Keratinocyte (primary cell): ENCODE measurements around the gene TRAP1. TPM values are rescaled to one million over a fixed set of nuclear protein-coding genes. Genes with fewer than 3 reads are reported as not detected.
A peak's percentile ranks its signal among the peaks of the same experiment; 100 is the strongest.
"Not testable (repeated sequence)": the region's sequence is repeated elsewhere in the genome, so short reads cannot be mapped to it uniquely, and the experiment has no call there.

ENCODE experiments used
- DNase-seq: peaks from one replicate; pipeline ENCODE4 v3.0.0-alpha.2; 2011; ENCODE audit warnings: low read depth, missing footprints, low spot score
- FAIRE-seq: peaks from 2 replicates; lab custom pipeline; 2011; peaks lifted over from hg19 to GRCh38; lab: Jason Lieb, UNC
- H2AFZ ChIP-seq: 2 replicates; pipeline ENCODE4 v1.6.0; 2012; ENCODE audit warnings: low read length, control low read depth, inconsistent platforms; ENCODE audit not compliant: control insufficient read depth
- H3K27ac ChIP-seq: 2 replicates; pipeline ENCODE4 v1.5.1; 2011; ENCODE audit warnings: low read length; ENCODE audit not compliant: control insufficient read depth, insufficient read depth
- H3K27me3 ChIP-seq: 3 replicates; pipeline ENCODE4 v1.6.0; 2011; ENCODE audit warnings: low read length; ENCODE audit not compliant: control insufficient read depth, insufficient read depth; ENCODE audit errors: extremely low read depth
- H3K36me3 ChIP-seq, 2 experiments: 2 replicates in 1 of 2; 3 replicates in 1 of 2; pipeline ENCODE4 v1.5.1; 2011; ENCODE audit warnings: low read length in 2 of 2, mild to moderate bottlenecking in 1 of 2; ENCODE audit not compliant: control insufficient read depth in 2 of 2, insufficient read depth in 2 of 2; ENCODE audit errors: extremely low read depth in 1 of 2
- H3K4me1 ChIP-seq: 3 replicates; pipeline ENCODE4 v1.5.1; 2011; ENCODE audit warnings: low read length; ENCODE audit not compliant: control insufficient read depth, insufficient read depth; ENCODE audit errors: extremely low read depth
- H3K4me2 ChIP-seq: 3 replicates; pipeline ENCODE4 v1.6.0; 2011; ENCODE audit warnings: low read depth, low read length; ENCODE audit not compliant: control insufficient read depth, insufficient read depth; ENCODE audit errors: extremely low read depth
- H3K4me3 ChIP-seq, 3 experiments: fragments of 200-600 bp in 1 of 3; sonication (generic) in 1 of 3; 2 replicates in 2 of 3; 3 replicates in 1 of 3; pipeline ENCODE4 v1.5.1; 2011 to 2016; ENCODE audit warnings: low read length in 3 of 3, mild to moderate bottlenecking in 3 of 3, control low read depth in 2 of 3, inconsistent platforms in 1 of 3, low read depth in 1 of 3, mixed read lengths in 1 of 3, mixed run types in 1 of 3, moderate library complexity in 1 of 3; ENCODE audit not compliant: control insufficient read depth in 2 of 3, insufficient read depth in 2 of 3; ENCODE audit errors: extremely low read depth in 1 of 3
- H3K79me2 ChIP-seq: 2 replicates; pipeline ENCODE4 v1.6.0; 2012; ENCODE audit warnings: low read length; ENCODE audit not compliant: control insufficient read depth, insufficient read depth
- H3K9ac ChIP-seq: 3 replicates; pipeline ENCODE4 v1.6.0; 2011; ENCODE audit warnings: low read length; ENCODE audit not compliant: control insufficient read depth, insufficient read depth; ENCODE audit errors: extremely low read depth
- H3K9me1 ChIP-seq: 3 replicates; pipeline ENCODE4 v1.6.0; 2011; ENCODE audit warnings: low read length; ENCODE audit not compliant: control insufficient read depth, insufficient read depth; ENCODE audit errors: extremely low read depth
- H3K9me3 ChIP-seq: 2 replicates; pipeline ENCODE4 v1.5.1; 2012; ENCODE audit warnings: low read depth, low read length; ENCODE audit not compliant: control insufficient read depth
- H4K20me1 ChIP-seq: 3 replicates; pipeline ENCODE4 v1.6.0; 2011; ENCODE audit warnings: low read length; ENCODE audit not compliant: control insufficient read depth, insufficient read depth; ENCODE audit errors: extremely low read depth
- EZH2 ChIP-seq: IDR thresholded peaks from one replicate; pipeline ENCODE4 v1.6.1; 2012; ENCODE audit warnings: inconsistent platforms, mild to moderate bottlenecking, low read length, moderate library complexity
- dilution Hi-C: fragments of 300-500 bp; cut with MboI; formaldehyde crosslinking; loops from one replicate; pipeline ENCODE4 v1.7.0; 2020; ENCODE audit warnings: low sequenced_read_pairs; ENCODE audit not compliant: extremely low pct_ligation_motif_present
- polyA plus RNA-seq, 5 experiments: library from polyadenylated mRNA; depleted of rRNA in 3 of 5; stranded (reverse) in 3 of 5; stranded (forward) in 1 of 5; unstranded in 1 of 5; fragments of >200 nt; gene quantifications; 1 replicate in 1 of 5; 2 replicates in 3 of 5; 3 replicates in 1 of 5; pipeline versions ENCODE4 v1.2.1 to v1.2.3, GENCODE V29; 2011 to 2012; ENCODE audit warnings: missing spikeins in 2 of 5, low read depth in 1 of 5, low replicate concordance in 1 of 5
- TF ChIP-seq, protein P1 (sequence below), 3 experiments: IDR thresholded peaks in 1 of 3; conservative IDR thresholded peaks in 1 of 3; optimal IDR thresholded peaks in 1 of 3; 2 replicates in 2 of 3; 3 replicates in 1 of 3; pipeline versions ENCODE3 to v1.5.1; 2011; ENCODE audit warnings: low read length in 3 of 3, mild to moderate bottlenecking in 3 of 3, moderate library complexity in 2 of 3, control low read depth in 1 of 3, inconsistent platforms in 1 of 3; ENCODE audit not compliant: insufficient read depth in 2 of 3; ENCODE audit errors: extremely low read depth in 1 of 3

Gene TRAP1
- polyA plus RNA-seq, 1 donor (not counting 4 experiments of a cell fraction or from before 2014, with no cell fraction given): 106 TPM

DNA sequence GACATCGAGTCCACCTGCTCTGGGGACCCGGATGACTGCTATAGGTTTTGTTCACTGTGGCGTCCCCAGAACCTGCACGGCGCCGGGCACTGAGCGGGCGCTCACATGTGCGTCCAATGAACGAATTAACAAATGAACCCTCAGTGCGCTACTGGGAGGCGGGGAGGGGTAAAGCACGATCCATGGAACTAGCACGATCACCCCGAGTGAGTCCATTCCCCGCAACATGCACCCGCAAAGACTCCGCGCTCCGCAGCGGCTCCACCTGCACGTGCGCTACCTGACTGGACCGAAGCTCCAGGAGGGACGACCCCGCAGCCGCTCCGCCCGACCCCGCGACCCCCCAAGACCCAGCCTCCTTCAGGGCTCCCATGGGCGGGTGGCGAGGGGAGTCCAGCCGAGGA lies 491 bp downstream of the TRAP1 start:
- TF ChIP-seq, protein P1, sequence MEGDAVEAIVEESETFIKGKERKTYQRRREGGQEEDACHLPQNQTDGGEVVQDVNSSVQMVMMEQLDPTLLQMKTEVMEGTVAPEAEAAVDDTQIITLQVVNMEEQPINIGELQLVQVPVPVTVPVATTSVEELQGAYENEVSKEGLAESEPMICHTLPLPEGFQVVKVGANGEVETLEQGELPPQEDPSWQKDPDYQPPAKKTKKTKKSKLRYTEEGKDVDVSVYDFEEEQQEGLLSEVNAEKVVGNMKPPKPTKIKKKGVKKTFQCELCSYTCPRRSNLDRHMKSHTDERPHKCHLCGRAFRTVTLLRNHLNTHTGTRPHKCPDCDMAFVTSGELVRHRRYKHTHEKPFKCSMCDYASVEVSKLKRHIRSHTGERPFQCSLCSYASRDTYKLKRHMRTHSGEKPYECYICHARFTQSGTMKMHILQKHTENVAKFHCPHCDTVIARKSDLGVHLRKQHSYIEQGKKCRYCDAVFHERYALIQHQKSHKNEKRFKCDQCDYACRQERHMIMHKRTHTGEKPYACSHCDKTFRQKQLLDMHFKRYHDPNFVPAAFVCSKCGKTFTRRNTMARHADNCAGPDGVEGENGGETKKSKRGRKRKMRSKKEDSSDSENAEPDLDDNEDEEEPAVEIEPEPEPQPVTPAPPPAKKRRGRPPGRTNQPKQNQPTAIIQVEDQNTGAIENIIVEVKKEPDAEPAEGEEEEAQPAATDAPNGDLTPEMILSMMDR (optimal IDR thresholded peaks at IDR 0.05 in 1 of 3, IDR thresholded peaks at IDR 0.05 in 1 of 3, conservative IDR thresholded peaks at IDR 0.05 in 1 of 3; ENCODE audit: extremely low read depth in 1 of 3, insufficient read depth in 2 of 3, low read length in 3 of 3): no peak
- TF ChIP-seq EZH2: no peak
- H3K9me1 ChIP-seq: peaks cover 2% of the 10 kb centered on the region
- peak overlapping the region; percentile 98 for H3K4me2 ChIP-seq
- H3K4me3 ChIP-seq: peak overlapping the region; percentile 86 to 93 (median 90)
- peaks cover 10% of the 10 kb centered on the region for H3K4me1 ChIP-seq
- H4K20me1 ChIP-seq: no peaks in the 10 kb centered on the region
- no peaks in the 10 kb centered on the region for H3K27me3 ChIP-seq
- H3K9ac ChIP-seq: peak overlapping the region; percentile 95
- dilution Hi-C loops: no loop called here
- no peaks in the 10 kb centered on the region for H3K9me3 ChIP-seq
- peaks cover 0 to 3% of the 10 kb centered on the region in 2 experiments for H3K36me3 ChIP-seq
- H2AFZ ChIP-seq: peak overlapping the region; percentile 90
- DNase-seq (no peak), FAIRE-seq (no peak)
- H3K79me2 ChIP-seq: peaks cover 47% of the 10 kb centered on the region
- peak overlapping the region; percentile 89 for H3K27ac ChIP-seq

DNA sequence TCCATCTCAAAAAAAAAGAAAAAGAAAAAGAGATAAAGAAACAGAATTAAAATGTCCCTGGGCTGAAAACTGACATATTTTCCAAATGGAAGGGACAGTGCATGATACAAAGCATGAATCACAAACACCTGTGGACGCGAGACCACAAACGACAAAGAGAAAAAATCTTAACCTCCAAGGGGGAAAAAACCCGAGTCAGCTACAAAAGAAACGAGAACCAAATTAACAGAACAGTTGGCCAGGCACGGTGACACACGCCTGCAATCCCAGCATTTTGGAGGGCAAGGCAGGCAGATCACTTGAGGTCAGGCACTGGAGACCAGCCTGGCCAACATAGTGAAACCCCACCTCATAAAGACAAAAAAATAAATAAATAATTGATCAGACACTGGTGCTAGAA lies 1.9 kb downstream of the TRAP1 start:
- Histone ChIP-seq H3K4me1 (peaks cover 10% of the 10 kb centered on the region), H3K36me3 (peaks cover 0 to 3% of the 10 kb centered on the region in 2 experiments), H4K20me1 (no peaks in the 10 kb centered on the region), H3K9me3 (no peaks in the 10 kb centered on the region), H3K9me1 (peaks cover 2% of the 10 kb centered on the region), H3K9ac (no peak overlapping the region), H3K4me3 (no peak overlapping the region), H3K27me3 (no peaks in the 10 kb centered on the region), H2AFZ (no peak overlapping the region), H3K27ac (no peak overlapping the region), H3K4me2 (no peak overlapping the region), H3K79me2 (peaks cover 60% of the 10 kb centered on the region)
- DNase-seq (no peak), FAIRE-seq (no peak)
- TF ChIP-seq, protein P1 (optimal IDR thresholded peaks at IDR 0.05 in 1 of 3, IDR thresholded peaks at IDR 0.05 in 1 of 3, conservative IDR thresholded peaks at IDR 0.05 in 1 of 3; ENCODE audit: extremely low read depth in 1 of 3, insufficient read depth in 2 of 3, low read length in 3 of 3): no peak
- no peak for TF ChIP-seq EZH2
- dilution Hi-C loops: no loop called here

DNA sequence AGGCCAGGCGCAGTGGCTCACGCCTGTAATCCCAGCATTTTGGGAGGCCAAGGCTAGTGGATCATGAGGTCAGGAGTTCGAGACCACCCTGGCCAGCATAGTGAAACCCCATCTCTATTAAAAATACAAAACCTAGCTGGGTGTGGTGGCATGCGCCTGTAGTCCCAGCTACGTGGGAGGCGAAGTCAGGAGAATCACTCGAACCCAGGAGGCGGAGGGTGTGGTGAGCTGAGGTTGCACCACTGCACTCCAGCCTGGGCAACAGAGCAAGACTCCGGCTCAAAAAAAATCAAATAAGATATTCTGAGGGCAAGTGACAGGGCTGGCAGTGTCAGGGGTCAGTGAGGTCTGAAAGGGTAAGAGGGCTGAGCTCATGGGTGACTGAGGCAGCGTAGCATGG lies 2.9 kb downstream of the TRAP1 start:
- H3K36me3 ChIP-seq, H3K27ac ChIP-seq, H3K9me1 ChIP-seq, H3K9ac ChIP-seq, H3K9me3 ChIP-seq, H2AFZ ChIP-seq, FAIRE-seq, H3K27me3 ChIP-seq, DNase-seq, H3K4me2 ChIP-seq, H3K4me3 ChIP-seq, H3K4me1 ChIP-seq, H4K20me1 ChIP-seq, dilution Hi-C loops: not testable (repeated sequence)
- H3K79me2 ChIP-seq: peaks cover 68% of the 10 kb centered on the region
